Epithelial cell of proximal tubule (primary cell): Measurements from ENCODE around the gene RAB33B. TPM values are rescaled to one million over a fixed set of nuclear protein-coding genes. Genes with fewer than 3 reads are reported as not detected.

Experiments used
- DNase-seq: peaks from one replicate; pipeline ENCODE4 v3.0.0-alpha.2; 2011; ENCODE audit warnings: low read depth
- H3K4me3 ChIP-seq: 2 replicates; pipeline ENCODE4 v1.5.1; 2011; ENCODE audit warnings: low read depth, mild to moderate bottlenecking, low read length
- total RNA-seq: library from RNA; depleted of rRNA; stranded (reverse); fragments of >200 nt; gene quantifications from 2 replicates; pipeline ENCODE4 v1.2.3, GENCODE V29; 2015
- TF ChIP-seq, protein P1 (sequence below): conservative IDR thresholded peaks from 2 replicates; pipeline ENCODE4 v1.5.1; 2012; ENCODE audit warnings: low read depth, mild to moderate bottlenecking, low read length

RAB33B gene
- total RNA-seq, 1 donor from 2014 or later: 3.9 TPM

DNA sequence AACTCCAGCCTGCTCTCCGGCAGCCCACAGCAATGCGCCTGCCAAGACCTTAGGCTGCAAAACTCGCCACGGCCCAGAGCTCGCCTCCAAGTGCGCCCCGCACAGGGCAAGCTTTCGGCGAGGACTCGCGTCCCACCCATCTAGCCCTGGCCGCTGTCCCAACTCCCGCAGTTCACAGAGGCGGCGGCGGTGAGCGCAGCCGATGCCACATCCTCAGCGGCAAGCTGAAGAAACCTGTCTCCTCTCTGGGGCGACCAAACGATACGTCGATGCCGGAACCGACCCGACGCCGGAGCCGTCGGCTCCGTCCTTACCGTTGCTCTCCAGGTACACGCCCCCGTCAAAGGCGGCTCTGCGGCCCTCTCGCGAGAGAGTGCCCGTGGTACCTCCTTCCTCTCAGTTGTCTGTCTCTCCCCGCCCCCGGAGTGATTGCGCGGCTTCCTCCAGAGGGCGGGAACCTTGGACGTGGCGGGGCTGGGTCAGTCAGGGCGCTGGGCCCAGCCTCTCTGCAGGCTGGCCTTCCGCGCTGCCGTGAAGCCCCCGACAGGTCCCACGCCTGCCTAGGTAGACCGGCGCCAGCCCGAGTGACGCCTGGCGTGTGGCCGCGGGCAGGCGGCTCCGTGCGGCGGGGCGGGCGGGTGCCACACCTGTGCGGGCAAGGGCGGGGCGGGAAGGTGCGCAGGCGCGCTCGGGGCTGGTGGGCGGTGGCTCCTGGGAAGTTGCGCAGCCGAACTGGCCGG, 380 bp upstream of the RAB33B start:
- H3K4me3 ChIP-seq: peak overlapping the region; percentile 86
- TF ChIP-seq, protein P1, sequence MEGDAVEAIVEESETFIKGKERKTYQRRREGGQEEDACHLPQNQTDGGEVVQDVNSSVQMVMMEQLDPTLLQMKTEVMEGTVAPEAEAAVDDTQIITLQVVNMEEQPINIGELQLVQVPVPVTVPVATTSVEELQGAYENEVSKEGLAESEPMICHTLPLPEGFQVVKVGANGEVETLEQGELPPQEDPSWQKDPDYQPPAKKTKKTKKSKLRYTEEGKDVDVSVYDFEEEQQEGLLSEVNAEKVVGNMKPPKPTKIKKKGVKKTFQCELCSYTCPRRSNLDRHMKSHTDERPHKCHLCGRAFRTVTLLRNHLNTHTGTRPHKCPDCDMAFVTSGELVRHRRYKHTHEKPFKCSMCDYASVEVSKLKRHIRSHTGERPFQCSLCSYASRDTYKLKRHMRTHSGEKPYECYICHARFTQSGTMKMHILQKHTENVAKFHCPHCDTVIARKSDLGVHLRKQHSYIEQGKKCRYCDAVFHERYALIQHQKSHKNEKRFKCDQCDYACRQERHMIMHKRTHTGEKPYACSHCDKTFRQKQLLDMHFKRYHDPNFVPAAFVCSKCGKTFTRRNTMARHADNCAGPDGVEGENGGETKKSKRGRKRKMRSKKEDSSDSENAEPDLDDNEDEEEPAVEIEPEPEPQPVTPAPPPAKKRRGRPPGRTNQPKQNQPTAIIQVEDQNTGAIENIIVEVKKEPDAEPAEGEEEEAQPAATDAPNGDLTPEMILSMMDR: peak; percentile 1

DNA sequence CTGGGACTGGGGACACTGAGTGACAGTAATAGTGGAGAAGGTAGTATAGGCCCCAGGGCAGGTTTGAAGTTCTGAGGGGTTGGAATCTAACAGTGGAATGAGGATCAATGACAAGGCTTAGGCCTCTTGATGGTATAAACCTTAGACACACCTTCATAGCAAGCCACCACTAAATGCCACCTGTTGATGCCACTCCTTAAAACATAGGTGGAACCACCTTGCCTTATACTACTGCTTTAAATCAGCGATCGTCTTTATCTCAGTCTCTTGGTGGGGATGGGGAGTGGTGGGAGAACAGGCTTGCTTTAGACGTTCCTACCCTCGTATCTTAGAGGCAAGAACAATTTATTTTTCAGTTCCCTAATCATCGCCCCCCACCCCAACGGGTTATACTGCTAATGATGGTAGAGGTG, 1.2 kb downstream of the RAB33B start:
- TF ChIP-seq, protein P1: no peak
- H3K4me3 ChIP-seq: peak overlapping the region; percentile 86
- DNase-seq: no peak

More for the DNA sequence above, 380 bp upstream of the RAB33B start:
- DNase-seq: peak; percentile 57

DNA sequence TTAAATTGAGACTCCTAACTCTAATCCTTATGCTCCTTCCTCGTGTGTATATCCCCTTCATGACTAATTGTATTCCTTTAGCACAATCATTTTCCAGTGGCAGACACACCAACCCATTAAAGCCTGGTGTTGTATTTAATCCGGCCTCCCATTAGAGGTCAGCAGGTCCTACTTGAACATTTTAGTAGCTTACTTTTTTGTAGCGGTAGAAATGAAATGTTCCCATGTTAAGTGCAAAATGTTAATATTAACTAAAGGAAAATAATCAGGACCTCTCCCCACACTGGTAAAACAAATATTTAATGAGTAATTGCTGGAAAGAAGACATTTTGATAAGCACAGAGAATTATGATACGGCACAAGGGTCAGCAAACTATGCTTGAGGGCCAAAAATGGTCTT, 3.4 kb downstream of the RAB33B start:
- TF ChIP-seq, protein P1: no peak
- H3K4me3 ChIP-seq: no peak overlapping the region
- DNase-seq: no peak

DNA sequence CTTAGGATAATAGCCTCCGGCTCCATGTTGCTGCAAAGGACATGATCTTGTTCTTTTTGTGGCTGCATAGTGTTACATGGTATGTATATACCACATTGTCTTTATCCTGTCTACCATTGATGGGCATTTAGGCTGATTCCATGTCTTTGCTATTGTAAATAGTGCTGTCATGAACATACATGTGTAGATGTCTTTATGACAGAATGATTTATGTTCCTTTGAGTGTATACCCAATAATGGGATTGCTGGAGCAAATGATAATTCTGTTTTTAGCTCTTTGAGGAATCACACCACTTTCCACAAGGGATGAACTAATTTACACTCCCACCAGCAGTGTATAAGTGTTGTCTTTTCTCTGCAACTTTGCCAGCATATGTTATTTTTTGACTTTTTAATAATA, 4.6 kb downstream of the RAB33B start:
- DNase-seq: no peak
- TF ChIP-seq, protein P1: no peak
- no peak overlapping the region for H3K4me3 ChIP-seq

DNA sequence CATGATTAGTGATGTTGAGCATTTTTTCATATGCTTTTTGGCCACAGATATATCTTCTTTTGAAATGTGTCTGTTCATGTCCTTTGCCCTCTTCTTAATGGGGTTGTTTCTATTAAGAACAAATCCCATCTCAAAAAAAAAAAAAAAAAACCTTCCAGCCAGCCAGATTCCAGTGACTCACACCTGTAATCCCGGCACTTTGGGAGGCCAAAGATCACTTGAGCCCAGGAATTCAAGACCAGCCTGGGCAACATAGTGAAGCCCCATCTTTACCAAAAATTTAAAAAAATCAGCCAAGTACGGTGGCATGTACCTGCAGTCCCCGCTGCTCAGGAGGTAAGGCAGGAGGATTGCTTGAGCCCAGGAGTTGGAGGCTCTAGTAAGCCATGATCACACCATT, 5.1 kb downstream of the RAB33B start:
- TF ChIP-seq, protein P1: no peak
- no peak overlapping the region for H3K4me3 ChIP-seq
- no peak for DNase-seq

DNA sequence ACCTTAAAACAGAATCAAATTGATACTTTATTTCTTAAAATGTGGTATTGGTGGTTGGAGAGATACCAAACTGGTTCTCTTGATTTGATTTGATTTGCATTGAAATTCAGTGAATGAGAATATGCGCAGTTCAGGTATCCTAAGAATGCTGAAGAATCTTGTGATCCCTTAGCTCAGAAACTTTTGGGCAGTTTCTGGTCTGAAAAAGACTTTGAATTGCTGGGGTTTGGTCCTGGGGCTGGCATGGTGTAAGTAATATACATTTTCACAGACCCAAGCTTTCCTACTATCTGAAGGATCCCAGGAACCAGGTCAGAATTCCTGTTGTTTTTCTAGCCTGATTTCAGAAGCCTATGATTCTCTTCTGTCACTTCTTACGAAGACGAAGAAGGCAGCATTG, 6.6 kb downstream of the RAB33B start:
- no peak for DNase-seq
- TF ChIP-seq, protein P1: no peak
- H3K4me3 ChIP-seq: no peak overlapping the region
